Body of pancreas (tissue), 4 donors: ENCODE results near the gene DYNC1LI1.

Experiments
- POLR2A ChIP-seq, 3 donors: fragments of 450-650 bp; IDR thresholded peaks; one replicate each; pipeline ENCODE4 v1.6.1; 2016; ENCODE audit warnings: antibody characterized with exemption in 3 of 3, mild to moderate bottlenecking in 2 of 3
- TF ChIP-seq, protein P1 (sequence below), 7 experiments: fragments of 450-650 bp in 4 of 7; fragments of 200-600 bp in 3 of 7; sonication (generic) in 3 of 7; IDR thresholded peaks; one replicate each; pipeline ENCODE4 v1.5.1; 2016 to 2019; ENCODE audit warnings: antibody characterized with exemption in 7 of 7

DNA sequence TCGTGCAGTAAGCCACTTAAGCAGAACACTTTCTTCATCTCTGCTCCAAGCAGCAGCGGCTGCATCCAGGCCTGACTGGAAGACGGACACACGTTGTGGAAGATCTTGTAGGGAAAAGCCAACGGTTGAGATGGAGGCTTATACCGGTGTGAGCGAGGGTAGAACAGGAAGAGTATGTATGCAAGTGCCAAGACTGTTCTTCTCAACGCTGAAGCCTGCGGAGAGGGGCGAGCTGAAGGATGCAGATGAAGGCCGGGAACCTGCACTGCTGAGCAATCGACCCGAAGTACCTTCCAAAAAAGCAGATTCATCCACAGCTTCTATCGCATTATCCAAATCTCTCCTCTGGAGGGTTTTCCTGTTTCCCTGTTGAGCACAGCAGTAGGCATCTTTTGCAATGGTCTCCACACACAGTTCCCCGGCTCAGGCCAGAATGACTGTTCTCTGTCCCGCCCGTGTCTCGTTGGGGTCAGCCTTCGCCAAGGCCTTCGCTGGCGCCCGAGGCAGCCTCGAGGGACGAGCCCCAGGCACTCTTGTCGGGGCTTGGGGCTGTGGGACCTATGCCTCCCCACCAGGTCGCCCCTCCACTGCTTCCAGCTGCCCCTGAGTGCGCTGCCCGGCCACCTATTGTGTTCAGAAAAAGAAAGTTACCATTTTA is 22.2 kb upstream of the DYNC1LI1 start:
- TF ChIP-seq, protein P1, sequence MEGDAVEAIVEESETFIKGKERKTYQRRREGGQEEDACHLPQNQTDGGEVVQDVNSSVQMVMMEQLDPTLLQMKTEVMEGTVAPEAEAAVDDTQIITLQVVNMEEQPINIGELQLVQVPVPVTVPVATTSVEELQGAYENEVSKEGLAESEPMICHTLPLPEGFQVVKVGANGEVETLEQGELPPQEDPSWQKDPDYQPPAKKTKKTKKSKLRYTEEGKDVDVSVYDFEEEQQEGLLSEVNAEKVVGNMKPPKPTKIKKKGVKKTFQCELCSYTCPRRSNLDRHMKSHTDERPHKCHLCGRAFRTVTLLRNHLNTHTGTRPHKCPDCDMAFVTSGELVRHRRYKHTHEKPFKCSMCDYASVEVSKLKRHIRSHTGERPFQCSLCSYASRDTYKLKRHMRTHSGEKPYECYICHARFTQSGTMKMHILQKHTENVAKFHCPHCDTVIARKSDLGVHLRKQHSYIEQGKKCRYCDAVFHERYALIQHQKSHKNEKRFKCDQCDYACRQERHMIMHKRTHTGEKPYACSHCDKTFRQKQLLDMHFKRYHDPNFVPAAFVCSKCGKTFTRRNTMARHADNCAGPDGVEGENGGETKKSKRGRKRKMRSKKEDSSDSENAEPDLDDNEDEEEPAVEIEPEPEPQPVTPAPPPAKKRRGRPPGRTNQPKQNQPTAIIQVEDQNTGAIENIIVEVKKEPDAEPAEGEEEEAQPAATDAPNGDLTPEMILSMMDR (IDR thresholded peaks at IDR 0.05): no peak
- no peak for TF ChIP-seq POLR2A (IDR thresholded peaks at IDR 0.05)
